Measurements from ENCODE around the gene NR5A2. TPM values are rescaled to one million over a fixed set of nuclear protein-coding genes. Genes with fewer than 3 reads are reported as not detected.

NR5A2 gene
- not detected in 2 replicates for total RNA-seq
- 0.01 TPM in 1 of 2 replicates, not detected in the other for polyA plus RNA-seq
- polyA plus RNA-seq (2012), result not detected in 2 replicates
- polyA minus RNA-seq (ENCODE audit: low replicate concordance), result not detected in 2 replicates

DNA sequence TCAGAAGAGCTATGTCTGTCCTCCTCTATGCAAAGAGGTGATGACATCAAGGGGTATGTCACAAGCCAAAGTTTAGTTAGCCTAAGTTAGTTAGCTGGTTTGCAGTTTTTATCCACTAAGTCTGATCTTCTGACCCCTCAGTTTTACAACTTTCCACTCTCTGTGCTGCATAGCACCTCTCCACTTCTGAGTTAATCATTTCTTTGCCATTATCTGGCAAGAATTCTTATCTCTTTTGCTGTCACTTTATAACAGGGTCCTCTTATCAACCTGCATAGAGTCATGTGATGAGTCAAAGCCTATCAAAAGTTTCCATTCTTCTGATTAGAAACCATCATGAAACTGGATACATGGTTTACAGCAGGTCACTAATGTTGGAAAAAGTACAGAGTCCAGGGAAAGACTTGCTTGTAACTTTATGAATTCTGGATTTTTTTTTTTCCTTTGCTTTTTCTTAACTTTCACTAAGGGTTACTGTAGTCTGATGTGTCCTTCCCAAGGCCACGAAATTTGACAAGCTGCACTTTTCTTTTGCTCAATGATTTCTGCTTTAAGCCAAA lies at the start of gene NR5A2:
Gene NR5A2, plus strand, starts transcription at position 447 of the 560 bp plus-strand sequence. CDS start 138 bp downstream, outside the sequence.
- TF ChIP-seq CTCF (conservative IDR thresholded peaks at IDR 0.05 in 1 of 2, IDR thresholded peaks at IDR 0.05 in 1 of 2; ENCODE audit: low read depth in 1 of 2, low read length in 2 of 2) (no peak), EZH2 (IDR thresholded peaks at IDR 0.05; ENCODE audit: low read length, missing control alignments) (no peak)
- Histone ChIP-seq H3K36me3 (ENCODE audit: control insufficient read depth, insufficient read depth, low read length) (no peaks in the 10 kb centered on the region), H3K4me1 (ENCODE audit: control insufficient read depth, extremely low read depth, insufficient read depth, low read length) (peaks cover 2% of the 10 kb centered on the region), H3K27me3 (ENCODE audit: control insufficient read depth, insufficient read depth, low read length) (peaks cover 28% of the 10 kb centered on the region), H3K9ac (ENCODE audit: insufficient read depth, low read length) (no peak within 1 kb of the TSS), H3K4me2 (ENCODE audit: extremely low read depth, insufficient read depth, low read length) (peak within 1 kb of the TSS; percentile 68), H3K27ac (ENCODE audit: insufficient read depth, low read length) (no peak within 1 kb of the TSS), H2AFZ (ENCODE audit: low read length) (no peak within 1 kb of the TSS), H4K20me1 (ENCODE audit: control insufficient read depth, extremely low read depth, insufficient read depth, low read length) (no peaks in the 10 kb centered on the region), H3K79me2 (ENCODE audit: control insufficient read depth, insufficient read depth, low read length) (no peaks in the 10 kb centered on the region), H3K4me3 (replicated peaks in 1 of 4; ENCODE audit: control extremely low read depth in 1 of 4, insufficient read depth in 1 of 4, low read depth in 3 of 4, low read length in 4 of 4) (peak within 1 kb of the TSS in 1 of 4 experiments; percentile 71), H3K9me3 (ENCODE audit: control insufficient read depth, insufficient read depth, low read depth, low read length) (no peaks in the 10 kb centered on the region)
- no peak for DNase-seq (ENCODE audit: low read depth in 2 of 2)

DNA sequence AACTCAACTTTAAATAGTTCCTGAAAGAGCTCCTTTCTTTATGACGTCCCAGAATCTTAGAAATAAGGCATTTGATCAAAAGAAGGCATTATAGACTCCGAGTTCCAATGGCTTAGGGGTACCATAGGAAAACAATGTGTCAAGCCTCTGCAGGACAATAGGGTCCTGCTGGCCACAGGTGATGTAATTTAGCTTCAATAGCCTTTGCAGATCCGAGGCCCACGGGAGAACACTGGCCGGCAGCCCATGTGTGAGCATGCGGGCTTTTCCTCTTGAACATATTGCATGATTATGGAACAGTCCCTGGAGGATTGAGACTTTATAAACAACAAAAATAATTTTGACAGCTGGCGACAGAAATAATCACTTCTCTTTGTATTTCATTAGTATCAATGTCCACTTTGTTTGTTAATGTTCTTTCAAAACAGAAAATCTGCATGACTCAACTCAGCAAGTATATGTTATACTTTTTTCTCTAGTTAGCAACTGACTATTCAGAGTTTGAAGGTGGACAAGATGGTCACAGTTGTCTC lies 49.0 kb upstream of the NR5A2 start:
- Histone ChIP-seq H3K36me3 (ENCODE audit: control insufficient read depth, insufficient read depth, low read length) (no peaks in the 10 kb centered on the region), H3K4me3 (replicated peaks in 1 of 4; ENCODE audit: control extremely low read depth in 1 of 4, insufficient read depth in 1 of 4, low read depth in 3 of 4, low read length in 4 of 4) (no peak overlapping the region), H3K4me2 (ENCODE audit: extremely low read depth, insufficient read depth, low read length) (no peak overlapping the region), H4K20me1 (ENCODE audit: control insufficient read depth, extremely low read depth, insufficient read depth, low read length) (no peaks in the 10 kb centered on the region), H3K9me3 (ENCODE audit: control insufficient read depth, insufficient read depth, low read depth, low read length) (no peaks in the 10 kb centered on the region), H3K79me2 (ENCODE audit: control insufficient read depth, insufficient read depth, low read length) (no peaks in the 10 kb centered on the region), H3K27ac (ENCODE audit: insufficient read depth, low read length) (no peak overlapping the region), H2AFZ (ENCODE audit: low read length) (no peak overlapping the region), H3K9ac (ENCODE audit: insufficient read depth, low read length) (no peak overlapping the region), H3K4me1 (ENCODE audit: control insufficient read depth, extremely low read depth, insufficient read depth, low read length) (no peaks in the 10 kb centered on the region), H3K27me3 (ENCODE audit: control insufficient read depth, insufficient read depth, low read length) (no peaks in the 10 kb centered on the region)
- no peak for TF ChIP-seq CTCF (conservative IDR thresholded peaks at IDR 0.05 in 1 of 2, IDR thresholded peaks at IDR 0.05 in 1 of 2; ENCODE audit: low read depth in 1 of 2, low read length in 2 of 2)
- TF ChIP-seq EZH2 (IDR thresholded peaks at IDR 0.05; ENCODE audit: low read length, missing control alignments), result no peak
- DNase-seq (ENCODE audit: low read depth in 2 of 2), result peak in 1 of 2 donors; percentile 59

DNA sequence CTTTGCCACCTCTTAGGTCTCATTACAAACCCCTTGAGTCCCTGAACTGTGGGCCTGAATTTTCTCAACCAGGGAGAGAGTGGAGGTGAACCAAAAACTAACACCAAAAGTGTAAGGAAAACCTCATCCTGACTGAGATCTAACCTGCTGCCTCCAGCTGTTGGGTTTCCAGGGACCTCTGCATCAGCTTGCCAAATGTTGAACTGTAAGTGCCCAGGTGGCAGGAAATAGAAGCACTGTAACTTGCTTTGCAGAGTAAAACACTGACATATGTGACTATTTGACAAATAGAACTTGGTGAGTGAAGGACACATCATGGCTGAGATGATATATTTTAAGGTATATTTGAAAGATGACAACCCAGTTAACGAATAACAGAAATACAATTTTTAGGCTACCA lies 48.4 kb upstream of the NR5A2 start:
- no peak overlapping the region for H3K4me2 ChIP-seq (ENCODE audit: extremely low read depth, insufficient read depth, low read length)
- DNase-seq (ENCODE audit: low read depth in 2 of 2), result no peak
- no peak overlapping the region for H3K4me3 ChIP-seq (replicated peaks in 1 of 4; ENCODE audit: control extremely low read depth in 1 of 4, insufficient read depth in 1 of 4, low read depth in 3 of 4, low read length in 4 of 4)
- TF ChIP-seq EZH2 (IDR thresholded peaks at IDR 0.05; ENCODE audit: low read length, missing control alignments) (no peak), CTCF (conservative IDR thresholded peaks at IDR 0.05 in 1 of 2, IDR thresholded peaks at IDR 0.05 in 1 of 2; ENCODE audit: low read depth in 1 of 2, low read length in 2 of 2) (no peak)
- no peaks in the 10 kb centered on the region for H3K9me3 ChIP-seq (ENCODE audit: control insufficient read depth, insufficient read depth, low read depth, low read length)
- no peak overlapping the region for H3K27ac ChIP-seq (ENCODE audit: insufficient read depth, low read length)
- no peak overlapping the region for H2AFZ ChIP-seq (ENCODE audit: low read length)
- no peaks in the 10 kb centered on the region for H4K20me1 ChIP-seq (ENCODE audit: control insufficient read depth, extremely low read depth, insufficient read depth, low read length)
- H3K79me2 ChIP-seq (ENCODE audit: control insufficient read depth, insufficient read depth, low read length), result no peaks in the 10 kb centered on the region
- H3K27me3 ChIP-seq (ENCODE audit: control insufficient read depth, insufficient read depth, low read length), result no peaks in the 10 kb centered on the region
- H3K36me3 ChIP-seq (ENCODE audit: control insufficient read depth, insufficient read depth, low read length), result no peaks in the 10 kb centered on the region
- no peaks in the 10 kb centered on the region for H3K4me1 ChIP-seq (ENCODE audit: control insufficient read depth, extremely low read depth, insufficient read depth, low read length)
- no peak overlapping the region for H3K9ac ChIP-seq (ENCODE audit: insufficient read depth, low read length)

Measured in fibroblast of lung (primary cell).